HG02610 (cell line): ENCODE data around the gene TRAM2.
A peak's percentile ranks its signal among the peaks of the same experiment; 100 is the strongest.
"Not testable (repeated sequence)": the region's sequence is repeated elsewhere in the genome, so short reads cannot be mapped to it uniquely, and the experiment has no call there.

Experiments
- ATAC-seq: cut with Tn5 transposase; IDR thresholded peaks from one replicate; pipeline ENCODE4 v1.9.1; 2021; ENCODE audit warnings: mild to moderate bottlenecking, moderate library complexity; ENCODE audit not compliant: unreplicated experiment

TRAM2 gene

GRCh38 chr6:52497652-52498408 lies 79.0 kb downstream of the TRAM2 start:
- ATAC-seq: peak; percentile 79

- ATAC-seq: no peak
Measured at GRCh38 chr6:52496631-52497030, 80.2 kb downstream of the TRAM2 start.

GRCh38 chr6:52495922-52496321 lies 80.9 kb downstream of the TRAM2 start:
- ATAC-seq: no peak

- ATAC-seq: no peak
Measured at GRCh38 chr6:52494298-52495072, 82.4 kb downstream of the TRAM2 start.

GRCh38 chr6:52493669-52494068 lies 83.2 kb downstream of the TRAM2 start:
- peak; percentile 33 for ATAC-seq

GRCh38 chr6:52491203-52492069 lies 85.4 kb downstream of the TRAM2 start:
- no peak for ATAC-seq

GRCh38 chr6:52489881-52490280 lies 87.0 kb downstream of the TRAM2 start:
- ATAC-seq: no peak

GRCh38 chr6:52483671-52484003 lies 93.2 kb downstream of the TRAM2 start:
- ATAC-seq: no peak

GRCh38 chr6:52482903-52483670 lies 93.8 kb downstream of the TRAM2 start:
- no peak for ATAC-seq

GRCh38 chr6:52475307-52475706 lies 101.6 kb downstream of the TRAM2 start:
- no peak for ATAC-seq

- no peak for ATAC-seq
Measured at GRCh38 chr6:52474173-52474572, 102.7 kb downstream of the TRAM2 start.

GRCh38 chr6:52461194-52461593 lies 115.7 kb downstream of the TRAM2 start:
- not testable (repeated sequence) for ATAC-seq

- ATAC-seq: no peak
Measured at GRCh38 chr6:52457096-52457495, 119.8 kb downstream of the TRAM2 start.

- ATAC-seq: no peak
Measured at GRCh38 chr6:52454556-52454955, 122.3 kb downstream of the TRAM2 start.
